Activated naive CD8-positive, alpha-beta T cell treated with anti-CD3 and anti-CD28 coated beads for 36 hours (primary cell): ENCODE data around the gene FBLIM1. TPM values are rescaled to one million over a fixed set of nuclear protein-coding genes. Genes with fewer than 3 reads are reported as not detected.

Source experiments
- DNase-seq: peaks from one replicate; pipeline ENCODE4 v3.0.0; 2021
- H3K27ac Mint-ChIP-seq: one replicate; pipeline ENCODE4 v1.8.0; 2022; ENCODE audit warnings: mild to moderate bottlenecking, moderate library complexity, mixed read lengths
- H3K27me3 Mint-ChIP-seq: one replicate; pipeline ENCODE4 v1.8.0; 2022; ENCODE audit warnings: mild to moderate bottlenecking, mixed read lengths
- H3K36me3 Mint-ChIP-seq: one replicate; pipeline ENCODE4 v1.8.0; 2021; ENCODE audit warnings: mild to moderate bottlenecking, mixed read lengths
- H3K4me1 Mint-ChIP-seq: one replicate; pipeline ENCODE4 v1.8.0; 2021; ENCODE audit warnings: mixed read lengths
- H3K4me3 Mint-ChIP-seq: one replicate; pipeline ENCODE4 v1.8.0; 2022; ENCODE audit warnings: mild to moderate bottlenecking, moderate library complexity, mixed read lengths
- H3K9me3 Mint-ChIP-seq: one replicate; pipeline ENCODE4 v1.8.0; 2022; ENCODE audit warnings: mixed read lengths
- total RNA-seq, 2 experiments: library from RNA; stranded (reverse); gene quantifications; one replicate each; pipeline ENCODE4 v1.2.3, GENCODE V29; 2021

The FBLIM1 gene
- total RNA-seq, 2 experiments from 2014 or later, result not detected

- Mint-ChIP-seq H3K4me1 (peaks cover 5% of the 10 kb centered on the region), H3K36me3 (no peaks in the 10 kb centered on the region), H3K4me3 (no peak overlapping the region), H3K27ac (no peak overlapping the region), H3K27me3 (no peaks in the 10 kb centered on the region), H3K9me3 (no peaks in the 10 kb centered on the region)
- DNase-seq, result no peak
Observed at GRCh38 chr1:15736892-15737261, 21.7 kb upstream of the FBLIM1 start.

- no peak for DNase-seq
- Mint-ChIP-seq H3K4me1 (peaks cover 5% of the 10 kb centered on the region), H3K4me3 (no peak overlapping the region), H3K36me3 (no peaks in the 10 kb centered on the region), H3K27me3 (no peaks in the 10 kb centered on the region), H3K27ac (no peak overlapping the region), H3K9me3 (no peaks in the 10 kb centered on the region)
Observed at GRCh38 chr1:15737324-15738319, 21.0 kb upstream of the FBLIM1 start.

GRCh38 chr1:15738416-15739113, 20.0 kb upstream of the FBLIM1 start:
- Mint-ChIP-seq H3K4me1 (peaks cover 5% of the 10 kb centered on the region), H3K36me3 (no peaks in the 10 kb centered on the region), H3K4me3 (no peak overlapping the region), H3K9me3 (no peaks in the 10 kb centered on the region), H3K27me3 (no peaks in the 10 kb centered on the region), H3K27ac (no peak overlapping the region)
- DNase-seq, result no peak

- no peaks in the 10 kb centered on the region for H3K36me3 Mint-ChIP-seq
- no peaks in the 10 kb centered on the region for H3K9me3 Mint-ChIP-seq
- H3K27me3 Mint-ChIP-seq, result no peaks in the 10 kb centered on the region
- H3K27ac Mint-ChIP-seq, result no peak overlapping the region
- peaks cover 5% of the 10 kb centered on the region for H3K4me1 Mint-ChIP-seq
- DNase-seq, result no peak
- no peak overlapping the region for H3K4me3 Mint-ChIP-seq
Observed at GRCh38 chr1:15739259-15739658, 19.3 kb upstream of the FBLIM1 start.

DNA sequence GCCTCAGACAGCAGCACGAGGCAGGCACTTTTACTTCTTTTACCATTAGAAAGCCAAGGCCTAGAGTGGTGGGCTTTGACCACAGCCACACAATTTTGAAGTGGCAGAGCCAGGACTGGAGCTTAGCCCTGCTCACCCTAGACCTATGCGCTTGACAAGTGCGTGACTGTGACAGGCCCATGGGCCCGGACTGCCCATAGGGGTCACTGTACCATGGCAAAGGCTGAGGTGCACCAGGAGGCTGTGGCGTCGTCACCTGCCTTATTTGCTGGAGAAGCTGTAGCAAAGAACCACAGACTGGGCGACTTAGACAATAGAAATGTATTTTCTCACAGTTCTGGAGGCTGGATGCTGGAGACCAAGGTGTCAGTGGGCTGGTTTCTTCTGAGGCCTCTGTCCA, 18.9 kb upstream of the FBLIM1 start:
- Mint-ChIP-seq H3K9me3 (no peaks in the 10 kb centered on the region), H3K27me3 (no peaks in the 10 kb centered on the region), H3K4me3 (no peak overlapping the region), H3K27ac (no peak overlapping the region), H3K4me1 (peaks cover 5% of the 10 kb centered on the region), H3K36me3 (no peaks in the 10 kb centered on the region)
- no peak for DNase-seq

DNA sequence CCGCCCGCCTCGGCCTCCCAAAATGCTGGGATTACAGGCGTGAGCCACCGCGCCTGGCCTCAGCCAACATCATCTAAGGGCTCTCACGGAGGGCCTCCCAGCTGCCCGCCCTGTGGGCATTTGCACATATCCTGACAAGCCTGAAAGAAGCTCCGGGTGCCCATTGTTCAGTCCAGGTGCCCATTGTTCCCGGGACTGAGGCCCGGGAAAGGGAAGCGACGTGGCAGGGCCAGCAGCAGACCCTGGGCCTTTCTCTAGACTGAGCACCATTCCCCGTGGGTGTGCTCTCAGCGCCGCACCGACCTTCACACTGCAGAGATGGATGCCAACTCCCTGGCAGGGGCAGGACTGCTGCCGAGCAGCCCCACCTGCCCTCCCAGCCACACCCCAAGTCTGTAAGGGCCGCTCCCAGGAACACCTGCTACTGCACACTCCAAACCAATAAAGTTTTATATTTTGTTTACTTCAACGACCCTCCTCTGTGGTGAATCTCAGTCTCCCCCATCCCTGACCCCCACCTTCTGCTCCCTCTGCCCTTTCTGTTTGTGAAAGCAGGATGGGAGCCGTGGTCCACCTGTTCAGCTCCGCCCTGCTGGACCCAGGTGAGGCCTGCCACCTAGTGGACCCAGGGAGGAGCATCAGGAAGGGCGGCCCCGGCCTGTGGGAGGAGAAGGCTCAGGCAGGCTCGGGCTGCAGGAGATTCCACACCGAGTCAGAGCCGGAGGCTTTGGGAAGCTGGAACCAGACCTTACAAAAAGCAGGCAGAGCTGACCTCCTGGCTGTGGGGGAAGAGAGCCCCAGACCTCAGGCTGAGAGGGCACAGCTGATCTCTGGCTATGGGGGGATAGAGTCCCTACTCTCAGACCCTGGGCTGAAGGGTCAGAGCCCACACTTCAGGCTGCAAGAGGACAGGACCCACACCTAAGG, 17.4 kb upstream of the FBLIM1 start:
- H3K4me3 Mint-ChIP-seq, result no peak overlapping the region
- H3K4me1 Mint-ChIP-seq, result peaks cover 5% of the 10 kb centered on the region
- H3K27ac Mint-ChIP-seq, result peak overlapping the region; percentile 8
- peak; percentile 75 for DNase-seq
- H3K9me3 Mint-ChIP-seq, result no peaks in the 10 kb centered on the region
- no peaks in the 10 kb centered on the region for H3K27me3 Mint-ChIP-seq
- H3K36me3 Mint-ChIP-seq, result no peaks in the 10 kb centered on the region

DNA sequence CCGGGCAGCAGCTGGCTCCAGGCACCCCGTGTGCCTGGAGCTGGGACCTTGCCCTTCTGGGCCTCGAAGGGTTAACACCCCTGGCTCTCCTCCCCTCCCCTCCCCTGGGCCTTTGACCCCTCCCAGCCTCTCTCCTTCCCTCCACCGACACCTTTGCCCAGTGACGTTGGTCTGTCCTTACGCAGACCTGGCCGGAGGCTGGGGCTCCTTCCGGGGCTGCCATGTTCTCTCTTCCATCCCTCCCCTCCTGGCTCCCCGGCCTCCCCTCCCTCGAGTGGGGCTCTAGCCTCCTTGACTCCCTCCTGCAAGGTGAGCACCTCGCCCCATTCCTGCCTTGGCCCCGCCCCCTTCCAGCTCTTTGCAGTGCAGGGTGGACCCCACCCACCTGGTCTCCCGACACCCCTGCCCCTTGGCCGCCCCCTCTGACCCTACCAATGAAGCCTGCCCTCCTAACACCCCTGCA, 16.2 kb upstream of the FBLIM1 start, which contains the start of gene TMEM82:
TSS of gene TMEM82 (plus strand) at position 161 of the 463 bp plus-strand sequence. CDS start at position 222, 61 bp downstream.
- Mint-ChIP-seq H3K9me3 (no peaks in the 10 kb centered on the region), H3K27ac (peak within 1 kb of the TSS; percentile 8), H3K4me1 (peaks cover 5% of the 10 kb centered on the region), H3K27me3 (no peaks in the 10 kb centered on the region), H3K36me3 (no peaks in the 10 kb centered on the region), H3K4me3 (no peak within 1 kb of the TSS)
- no peak for DNase-seq

DNA sequence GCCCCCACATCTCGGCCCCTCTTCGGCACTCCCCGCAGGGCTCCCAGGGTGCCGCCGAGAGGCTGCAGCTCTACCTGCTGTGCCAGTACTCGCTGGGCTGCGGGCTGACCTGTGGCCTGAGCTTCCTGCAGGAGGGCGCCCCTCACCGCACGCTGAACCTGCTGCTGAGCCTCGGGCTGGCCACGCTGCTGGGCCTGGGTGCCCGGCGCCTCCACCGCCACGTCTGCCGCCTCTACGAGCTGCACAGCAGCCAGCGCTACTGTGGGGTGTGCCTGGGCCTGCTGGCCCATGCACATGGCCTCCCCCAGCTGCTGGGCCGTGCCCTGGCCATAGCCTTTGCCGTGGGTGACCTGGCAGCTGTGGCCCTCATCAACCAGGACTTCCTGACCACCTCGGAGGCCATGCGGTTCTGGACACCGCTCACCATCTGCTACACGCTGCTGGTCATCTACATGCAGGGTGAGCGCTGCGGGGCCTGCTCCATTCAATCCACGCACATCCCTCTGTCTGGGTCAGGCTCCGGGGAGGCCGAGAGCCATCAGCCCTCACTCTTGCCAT, 14.4 kb upstream of the FBLIM1 start:
- H3K36me3 Mint-ChIP-seq, result no peaks in the 10 kb centered on the region

DNA sequence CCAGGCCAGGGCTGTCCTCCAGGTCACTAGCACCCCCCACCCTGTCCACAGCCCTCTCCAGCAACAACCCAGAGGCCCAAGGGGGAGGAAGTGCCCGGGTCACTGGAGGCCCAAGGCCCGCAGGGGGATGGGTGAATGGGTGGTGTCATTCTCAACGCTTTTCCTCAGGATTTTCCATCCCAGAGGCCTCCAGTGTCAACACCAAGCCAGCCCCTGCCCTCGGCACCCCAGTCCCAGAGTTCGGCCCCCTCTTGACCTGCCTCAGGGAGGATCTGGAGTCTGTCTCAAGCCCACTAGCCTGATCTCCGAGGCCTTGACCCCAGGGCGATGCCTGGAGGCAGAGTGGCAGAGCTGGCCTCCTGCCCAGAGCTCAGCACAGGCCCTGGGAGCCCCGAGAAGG, 11.2 kb upstream of the FBLIM1 start:
- Mint-ChIP-seq H3K4me3 (no peak overlapping the region), H3K4me1 (no peaks in the 10 kb centered on the region), H3K36me3 (no peaks in the 10 kb centered on the region), H3K27ac (no peak overlapping the region), H3K27me3 (peaks cover 3% of the 10 kb centered on the region), H3K9me3 (no peaks in the 10 kb centered on the region)
- DNase-seq, result no peak

More for the DNA sequence above, 14.4 kb upstream of the FBLIM1 start:
- Mint-ChIP-seq H3K4me3 (no peak overlapping the region), H3K9me3 (no peaks in the 10 kb centered on the region), H3K27ac (no peak overlapping the region), H3K4me1 (peaks cover 5% of the 10 kb centered on the region), H3K27me3 (no peaks in the 10 kb centered on the region)
- no peak for DNase-seq

- Mint-ChIP-seq H3K27ac (no peak overlapping the region), H3K4me3 (no peak overlapping the region), H3K36me3 (no peaks in the 10 kb centered on the region), H3K9me3 (no peaks in the 10 kb centered on the region), H3K27me3 (peaks cover 8% of the 10 kb centered on the region), H3K4me1 (no peaks in the 10 kb centered on the region)
- no peak for DNase-seq
Observed at GRCh38 chr1:15748264-15748663, 10.3 kb upstream of the FBLIM1 start.

GRCh38 chr1:15748690-15749398, 9.8 kb upstream of the FBLIM1 start:
- no peak for DNase-seq
- no peaks in the 10 kb centered on the region for H3K4me1 Mint-ChIP-seq
- H3K27me3 Mint-ChIP-seq, result peaks cover 12% of the 10 kb centered on the region
- H3K9me3 Mint-ChIP-seq, result no peaks in the 10 kb centered on the region
- H3K4me3 Mint-ChIP-seq, result no peak overlapping the region
- H3K27ac Mint-ChIP-seq, result no peak overlapping the region
- H3K36me3 Mint-ChIP-seq, result no peaks in the 10 kb centered on the region

DNA sequence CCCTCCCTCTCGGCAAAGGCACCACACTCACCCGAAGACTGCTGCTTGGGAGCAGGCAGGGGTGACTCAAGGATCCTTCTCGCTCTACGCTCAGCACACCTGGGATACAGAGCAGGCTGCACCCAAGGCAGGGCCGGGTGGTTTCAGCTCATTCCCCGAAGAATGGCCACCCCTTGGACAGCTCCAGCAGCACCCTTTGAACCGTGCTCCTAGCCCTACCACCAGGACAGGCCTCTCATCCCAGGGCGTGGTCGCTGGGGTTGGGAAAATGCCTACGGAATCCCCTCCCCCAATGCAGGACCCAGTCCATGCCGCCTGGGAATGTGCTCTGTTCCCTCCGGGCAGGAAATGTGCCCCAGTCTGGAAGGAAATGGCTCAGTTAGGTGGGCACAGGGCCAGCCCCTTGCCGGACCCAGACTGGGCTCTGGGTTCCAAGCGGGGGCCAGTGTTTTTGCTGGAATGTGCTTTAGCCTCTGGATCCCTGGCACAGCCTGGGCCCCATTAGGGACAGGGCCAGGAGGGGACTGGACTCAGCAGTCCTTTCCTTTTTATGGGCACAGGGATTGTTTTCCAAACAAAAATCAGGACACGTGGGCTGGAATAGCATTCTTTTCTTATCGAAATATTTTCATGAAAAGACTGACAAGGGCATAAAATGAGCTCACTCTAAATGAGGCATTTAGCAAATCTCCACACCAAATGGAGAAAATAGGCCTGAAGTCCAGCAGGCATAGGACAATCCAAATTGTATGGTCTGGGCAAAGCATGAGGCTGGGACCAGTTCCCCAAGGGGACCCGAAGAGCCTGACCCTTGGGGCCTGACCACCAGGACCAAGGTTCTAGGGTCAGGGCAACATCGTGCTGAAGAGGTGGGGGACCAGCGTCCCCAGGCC, 8.9 kb upstream of the FBLIM1 start:
- H3K4me1 Mint-ChIP-seq, result no peaks in the 10 kb centered on the region
- peaks cover 12% of the 10 kb centered on the region for H3K27me3 Mint-ChIP-seq
- H3K36me3 Mint-ChIP-seq, result no peaks in the 10 kb centered on the region
- H3K4me3 Mint-ChIP-seq, result no peak overlapping the region
- H3K9me3 Mint-ChIP-seq, result no peaks in the 10 kb centered on the region
- H3K27ac Mint-ChIP-seq, result no peak overlapping the region
- DNase-seq, result no peak

DNA sequence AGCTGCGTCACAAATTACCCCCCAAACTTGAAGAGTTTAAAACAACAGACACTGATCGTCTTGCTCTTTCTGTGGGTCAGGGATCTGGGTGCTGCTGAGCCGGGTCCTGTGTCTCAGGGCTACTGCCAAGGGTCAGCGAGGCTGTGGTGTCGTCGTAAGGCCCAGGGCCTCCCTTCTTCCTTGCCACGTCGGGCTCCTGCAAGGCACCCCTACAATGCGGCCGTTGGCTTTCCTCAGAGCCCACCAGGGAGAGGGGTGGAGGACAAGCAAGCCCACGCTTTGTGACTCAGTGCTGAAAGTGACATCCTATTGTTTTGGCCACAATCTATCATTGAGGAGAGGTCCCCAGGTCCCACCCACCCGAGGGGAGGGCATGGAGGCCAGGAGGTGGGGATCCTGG, 7.7 kb upstream of the FBLIM1 start:
- peaks cover 22% of the 10 kb centered on the region for H3K27me3 Mint-ChIP-seq
- no peak overlapping the region for H3K4me3 Mint-ChIP-seq
- no peak for DNase-seq
- H3K36me3 Mint-ChIP-seq, result no peaks in the 10 kb centered on the region
- no peaks in the 10 kb centered on the region for H3K9me3 Mint-ChIP-seq
- no peak overlapping the region for H3K27ac Mint-ChIP-seq
- H3K4me1 Mint-ChIP-seq, result no peaks in the 10 kb centered on the region
